OCI-M2 (cell line): ENCODE data around the gene SOHLH1.
A peak's percentile ranks its signal among the peaks of the same experiment; 100 is the strongest.

Experiments
- DNase-seq: peaks from one replicate; lab custom pipeline; 2025; ENCODE audit not compliant: unreplicated experiment; lab: John Stamatoyannopoulos, UW

The SOHLH1 gene, protein sequence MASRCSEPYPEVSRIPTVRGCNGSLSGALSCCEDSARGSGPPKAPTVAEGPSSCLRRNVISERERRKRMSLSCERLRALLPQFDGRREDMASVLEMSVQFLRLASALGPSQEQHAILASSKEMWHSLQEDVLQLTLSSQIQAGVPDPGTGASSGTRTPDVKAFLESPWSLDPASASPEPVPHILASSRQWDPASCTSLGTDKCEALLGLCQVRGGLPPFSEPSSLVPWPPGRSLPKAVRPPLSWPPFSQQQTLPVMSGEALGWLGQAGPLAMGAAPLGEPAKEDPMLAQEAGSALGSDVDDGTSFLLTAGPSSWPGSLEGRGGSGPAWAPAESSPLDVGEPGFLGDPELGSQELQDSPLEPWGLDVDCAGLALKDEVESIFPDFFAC

GRCh38 chr9:135699440-135699839 is at the start of gene SOHLH1:
TSS of gene SOHLH1 (minus strand) at chr9:135699481. CDS start at chr9:135699467, 14 bp downstream.
- no peak for DNase-seq

- DNase-seq = no peak
These were observed 49.4 kb upstream of the SOHLH1 start for GRCh38 chr9:135748676-135749075.

DNA sequence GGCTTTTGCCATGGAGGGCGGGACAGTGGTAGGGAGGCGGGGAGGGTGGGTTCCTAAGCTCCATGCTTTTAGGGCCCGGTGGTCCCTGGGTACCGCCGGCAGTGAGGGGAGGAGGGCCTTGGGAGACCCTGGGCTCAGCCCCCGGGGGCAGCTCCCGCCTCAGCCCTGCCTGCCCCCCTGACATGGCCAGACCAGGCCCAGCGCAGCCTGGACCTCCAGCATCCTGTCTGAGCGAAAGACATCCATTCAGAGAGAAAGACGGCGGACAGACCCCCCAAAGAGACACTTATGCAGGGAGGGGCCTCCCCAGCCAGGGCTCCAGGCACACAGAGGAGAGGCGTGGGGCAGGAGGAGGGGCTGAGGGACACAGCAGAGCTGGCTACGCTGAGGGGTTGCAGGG is 48.0 kb upstream of the SOHLH1 start:
- no peak for DNase-seq

DNA sequence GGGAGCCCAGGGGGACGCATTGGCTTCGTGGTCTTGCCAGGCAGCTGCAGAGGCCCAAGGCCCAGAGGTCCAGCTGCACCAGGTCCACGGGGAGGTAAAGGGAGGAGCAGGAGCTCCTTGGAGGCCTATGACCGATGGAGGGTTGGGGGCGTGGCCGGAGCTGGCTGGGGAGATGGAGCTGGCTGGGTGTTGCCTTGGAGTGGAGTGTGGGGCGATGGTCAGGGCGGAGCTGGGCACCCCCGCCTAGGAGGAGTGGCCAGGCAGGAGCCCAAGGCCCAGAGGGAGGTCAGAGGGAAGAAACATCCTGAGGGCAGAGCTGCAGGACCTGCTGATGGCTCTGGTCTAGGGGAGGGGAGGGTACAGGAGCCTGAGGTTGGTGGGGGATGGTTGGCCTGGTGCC is 47.3 kb upstream of the SOHLH1 start:
- DNase-seq = no peak

GRCh38 chr9:135745686-135746324 is 46.5 kb upstream of the SOHLH1 start:
- no peak for DNase-seq

GRCh38 chr9:135745189-135745588 is 45.9 kb upstream of the SOHLH1 start:
- no peak for DNase-seq

- no peak for DNase-seq
These were observed 45.2 kb upstream of the SOHLH1 start for GRCh38 chr9:135744333-135745070.

DNA sequence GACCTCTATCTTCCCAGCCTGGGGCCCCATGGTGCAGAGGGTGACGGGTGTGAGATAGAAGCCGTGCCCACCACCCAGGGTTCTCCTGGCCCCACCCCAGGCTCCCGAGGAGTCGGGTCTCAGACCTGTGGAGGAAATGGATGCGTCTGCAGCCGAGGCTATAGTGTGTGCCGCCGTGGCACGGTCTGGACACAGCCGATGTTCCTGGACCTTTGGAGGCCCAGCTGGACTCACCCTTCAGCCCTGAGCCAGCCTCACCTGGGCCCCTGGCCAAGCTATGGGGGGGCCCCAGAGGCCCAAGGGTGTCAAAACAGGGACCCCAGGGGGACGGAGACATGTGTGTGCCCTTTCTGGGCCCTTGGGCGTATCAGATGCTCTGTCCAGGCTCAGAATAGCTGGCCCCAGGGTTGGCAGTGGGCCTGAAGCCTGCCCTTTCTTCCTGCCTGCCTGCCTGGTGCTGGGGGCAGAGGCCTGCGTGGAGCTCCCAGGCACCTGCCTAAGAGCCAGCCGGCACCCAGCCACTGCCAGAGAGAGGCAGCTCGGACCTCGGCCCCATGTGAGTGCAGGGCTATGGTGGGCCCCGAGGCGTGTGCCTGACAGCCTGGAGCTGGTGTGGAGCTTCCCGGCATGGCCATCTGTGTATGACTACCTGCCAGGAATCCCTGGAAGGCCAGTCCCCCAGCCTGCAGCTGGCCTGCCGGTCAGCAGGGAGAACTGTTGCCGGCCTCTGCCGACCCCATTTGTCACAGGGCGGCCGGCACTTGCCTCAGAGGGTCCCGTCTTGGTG is 44.5 kb upstream of the SOHLH1 start:
- DNase-seq = no peak

- DNase-seq = no peak
These were observed 43.7 kb upstream of the SOHLH1 start for GRCh38 chr9:135743021-135743420.

DNA sequence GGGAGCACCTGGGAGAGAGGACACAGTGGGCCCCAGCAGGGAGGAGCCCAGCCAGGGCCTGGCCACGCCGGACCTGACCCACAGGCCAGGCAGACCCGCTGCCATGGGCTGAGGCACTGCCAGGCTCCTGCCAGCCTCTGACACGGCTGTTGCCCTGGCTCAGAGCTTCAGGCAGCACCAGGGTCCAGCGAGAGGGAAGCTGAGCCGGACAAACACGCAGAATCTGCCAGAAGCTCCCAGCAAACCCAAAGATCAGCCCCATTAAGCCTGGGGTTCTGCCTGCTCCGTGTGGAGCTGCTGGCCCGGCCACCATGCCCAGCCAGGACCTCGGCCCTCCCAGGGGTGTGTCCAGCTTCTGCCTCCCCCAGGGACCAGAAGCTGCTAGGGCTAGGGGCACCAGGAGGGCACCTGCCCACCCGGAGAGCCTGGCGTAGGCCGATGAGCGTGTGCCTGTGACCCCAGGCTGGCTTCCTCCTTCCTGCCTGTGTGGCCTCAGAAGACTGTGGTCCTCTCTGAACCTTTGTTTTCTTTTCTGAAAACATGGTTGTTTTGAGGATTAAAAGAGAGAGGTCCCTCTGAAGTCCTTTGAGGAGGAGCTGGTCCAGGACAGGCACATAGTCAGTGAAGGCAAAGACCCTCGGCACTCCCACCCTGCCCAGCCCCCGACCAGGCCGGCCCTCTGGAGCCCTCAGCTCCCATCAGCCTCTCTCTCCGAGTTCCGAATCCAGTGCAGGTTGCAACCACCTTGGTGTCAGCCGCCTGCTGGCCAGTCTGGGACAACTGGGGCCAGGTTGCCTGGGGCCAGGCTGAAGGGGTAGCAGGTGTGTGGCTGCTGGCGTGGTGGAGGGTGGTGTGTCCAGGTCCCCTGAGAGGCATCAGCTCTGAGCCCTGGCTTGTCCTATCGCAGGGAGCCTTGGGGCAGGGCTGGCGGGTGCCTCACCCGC is 42.3 kb upstream of the SOHLH1 start:
- DNase-seq = no peak

DNA sequence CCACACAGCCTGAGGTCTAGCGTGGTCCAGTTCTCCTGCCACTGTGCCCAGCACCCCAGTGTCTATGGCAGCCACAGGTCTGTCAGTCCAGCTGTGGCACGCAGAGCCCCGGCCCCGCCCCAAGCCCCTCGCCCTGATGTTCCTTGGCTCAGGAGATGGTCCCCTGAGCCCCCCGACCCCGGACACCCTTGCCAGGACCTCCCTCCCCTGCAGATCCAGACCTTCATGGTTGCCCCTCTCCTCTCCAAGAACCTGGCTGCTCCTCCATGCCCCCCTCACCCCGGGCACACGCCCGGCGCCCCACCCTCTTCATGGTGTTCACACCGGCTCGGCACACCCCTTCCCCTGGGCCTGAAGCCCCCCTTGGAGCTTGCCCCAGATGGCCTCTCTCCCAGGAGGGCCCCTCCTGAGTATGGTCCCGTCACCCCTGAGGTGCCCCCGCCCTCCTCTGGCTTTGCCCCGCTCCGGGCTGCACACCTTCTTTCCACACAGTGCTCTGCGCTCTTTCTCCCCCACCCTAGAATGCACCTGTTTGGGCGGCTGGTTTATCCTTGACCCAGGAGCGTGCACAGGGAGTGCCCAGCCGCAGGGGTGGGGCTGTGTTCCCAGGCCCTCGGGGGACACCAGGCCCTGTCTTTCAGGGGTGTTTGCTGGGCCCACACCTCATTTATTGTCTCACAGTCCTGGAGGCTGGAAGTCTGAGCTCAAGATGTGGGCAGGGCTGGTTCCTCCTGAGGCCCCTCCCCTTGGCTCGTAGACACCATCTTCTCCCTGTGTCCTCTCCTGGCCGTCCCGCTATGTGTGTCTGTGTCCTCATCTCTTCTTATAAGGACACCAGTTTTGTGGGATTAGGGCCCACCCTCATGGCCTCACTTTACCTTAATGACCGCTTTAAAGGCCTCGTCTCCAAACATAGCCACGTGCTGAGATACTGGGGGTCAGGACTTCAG is 40.3 kb upstream of the SOHLH1 start:
- no peak for DNase-seq

GRCh38 chr9:135737840-135738521 is 38.7 kb upstream of the SOHLH1 start:
- DNase-seq = no peak

GRCh38 chr9:135736979-135737839 is 37.9 kb upstream of the SOHLH1 start:
- no peak for DNase-seq

GRCh38 chr9:135736272-135736978 is 37.1 kb upstream of the SOHLH1 start:
- DNase-seq = no peak

- no peak for DNase-seq
These were observed 35.4 kb upstream of the SOHLH1 start for GRCh38 chr9:135734616-135735144.

- DNase-seq = peak; percentile 6
These were observed 33.4 kb upstream of the SOHLH1 start for GRCh38 chr9:135732569-135733257.
